GM18526 (cell line): Measurements from ENCODE around the gene GATAD2A.

Experiments
- POLR2A ChIP-seq: IDR thresholded peaks from 3 replicates; pipeline ENCODE4 v1.6.1; 2011; ENCODE audit not compliant: insufficient read length; ENCODE audit errors: extremely low read depth

GATAD2A gene

GRCh38 chr19:19540715-19541515 lies 135.4 kb downstream of the GATAD2A start:
- no peak for TF ChIP-seq POLR2A

- TF ChIP-seq POLR2A = no peak
Observed at GRCh38 chr19:19541616-19542015, 136.1 kb downstream of the GATAD2A start.

- no peak for TF ChIP-seq POLR2A
Observed at GRCh38 chr19:19542507-19542906, 137.0 kb downstream of the GATAD2A start.

- TF ChIP-seq POLR2A = no peak
Observed at GRCh38 chr19:19543101-19543500, 137.6 kb downstream of the GATAD2A start.

- TF ChIP-seq POLR2A = no peak
Observed at GRCh38 chr19:19543640-19544039, 138.2 kb downstream of the GATAD2A start.

GRCh38 chr19:19544257-19544953 lies 138.9 kb downstream of the GATAD2A start:
- no peak for TF ChIP-seq POLR2A

- no peak for TF ChIP-seq POLR2A
Observed at GRCh38 chr19:19544954-19545591, 139.6 kb downstream of the GATAD2A start.

- no peak for TF ChIP-seq POLR2A
Observed at GRCh38 chr19:19545707-19546106, 140.2 kb downstream of the GATAD2A start.

GRCh38 chr19:19546751-19547162 lies 141.3 kb downstream of the GATAD2A start:
- no peak for TF ChIP-seq POLR2A

GRCh38 chr19:19547674-19548336 lies 142.3 kb downstream of the GATAD2A start:
- no peak for TF ChIP-seq POLR2A

GRCh38 chr19:19548915-19549759 lies 143.7 kb downstream of the GATAD2A start:
- TF ChIP-seq POLR2A = no peak

GRCh38 chr19:19549804-19550464 lies 144.5 kb downstream of the GATAD2A start:
- no peak for TF ChIP-seq POLR2A

- no peak for TF ChIP-seq POLR2A
Observed at GRCh38 chr19:19550485-19550929, 145.0 kb downstream of the GATAD2A start.
